Stimulated activated CD4-positive, alpha-beta T cell treated with anti-CD3 and anti-CD28 coated beads, Interleukin-12 subunit alpha, Interleukin-12 subunit beta, amount 100 ng/mL, for 4 hours (primary cell): ENCODE measurements around the gene UBAP1L.
"Not testable (repeated sequence)": the region's sequence is repeated elsewhere in the genome, so short reads cannot be mapped to it uniquely, and the experiment has no call there.

ENCODE experiments used
- DNase-seq: peaks from one replicate; pipeline ENCODE4 v3.0.0-alpha.2; 2020

UBAP1L gene

GRCh38 chr15:65099336-65099735 lies 15.7 kb downstream of the UBAP1L start:
- DNase-seq = no peak

- DNase-seq = no peak
Observed at GRCh38 chr15:65097651-65098263, 17.2 kb downstream of the UBAP1L start.

GRCh38 chr15:65096481-65097385 lies 18.3 kb downstream of the UBAP1L start:
- DNase-seq = no peak

GRCh38 chr15:65095747-65096104 lies 19.3 kb downstream of the UBAP1L start:
- no peak for DNase-seq

- DNase-seq = no peak
Observed at GRCh38 chr15:65095011-65095746, 19.8 kb downstream of the UBAP1L start.

GRCh38 chr15:65094294-65094995 lies 20.6 kb downstream of the UBAP1L start:
- DNase-seq = no peak

- DNase-seq = not testable (repeated sequence)
Observed at GRCh38 chr15:65093793-65094170, 21.2 kb downstream of the UBAP1L start.

- DNase-seq = no peak
Observed at GRCh38 chr15:65092911-65093792, 21.8 kb downstream of the UBAP1L start.

- DNase-seq = no peak
Observed at GRCh38 chr15:65091946-65092770, 22.8 kb downstream of the UBAP1L start.

GRCh38 chr15:65089206-65089824 lies 25.7 kb downstream of the UBAP1L start:
- DNase-seq = no peak

GRCh38 chr15:65088643-65089021 lies 26.4 kb downstream of the UBAP1L start:
- DNase-seq = no peak

- DNase-seq = no peak
Observed at GRCh38 chr15:65087873-65088642, 26.9 kb downstream of the UBAP1L start.

GRCh38 chr15:65087411-65087810 lies 27.6 kb downstream of the UBAP1L start:
- DNase-seq = no peak

GRCh38 chr15:65086680-65087111 lies 28.3 kb downstream of the UBAP1L start:
- DNase-seq = no peak

- DNase-seq = no peak
Observed at GRCh38 chr15:65085990-65086679, 28.9 kb downstream of the UBAP1L start.

- DNase-seq = no peak
Observed at GRCh38 chr15:65085207-65085753, 29.7 kb downstream of the UBAP1L start.

GRCh38 chr15:65084500-65085206 lies 30.3 kb downstream of the UBAP1L start:
- no peak for DNase-seq

GRCh38 chr15:65083262-65083701 lies 31.7 kb downstream of the UBAP1L start:
- DNase-seq = no peak
